GM06990 (cell line): ENCODE results near the gene BTRC.
"Not testable (repeated sequence)": the region's sequence is repeated elsewhere in the genome, so short reads cannot be mapped to it uniquely, and the experiment has no call there.

Source experiments
- DNase-seq: peaks from one replicate; pipeline ENCODE4 v3.0.0-alpha.2; 2011; ENCODE audit not compliant: insufficient read length; ENCODE audit errors: extremely low read depth
- H3K27me3 ChIP-seq: replicated peaks from 2 replicates; pipeline ENCODE4 v1.6.0; 2011; ENCODE audit warnings: low read length; ENCODE audit not compliant: control insufficient read depth, insufficient read depth
- H3K36me3 ChIP-seq: 2 replicates; pipeline ENCODE4 v1.5.1; 2011; ENCODE audit warnings: low read length; ENCODE audit not compliant: control insufficient read depth, insufficient read depth
- H3K4me3 ChIP-seq: replicated peaks from 2 replicates; pipeline ENCODE4 v1.5.1; 2011; ENCODE audit warnings: low read depth, mild to moderate bottlenecking, control low read depth, low read length
- TF ChIP-seq, protein P1 (sequence below): IDR thresholded peaks from 2 replicates; pipeline ENCODE4 v1.5.1; 2011; ENCODE audit warnings: low read length, control low read depth, mild to moderate bottlenecking, inconsistent platforms; ENCODE audit not compliant: insufficient read depth, poor library complexity, severe bottlenecking

The BTRC gene

DNA sequence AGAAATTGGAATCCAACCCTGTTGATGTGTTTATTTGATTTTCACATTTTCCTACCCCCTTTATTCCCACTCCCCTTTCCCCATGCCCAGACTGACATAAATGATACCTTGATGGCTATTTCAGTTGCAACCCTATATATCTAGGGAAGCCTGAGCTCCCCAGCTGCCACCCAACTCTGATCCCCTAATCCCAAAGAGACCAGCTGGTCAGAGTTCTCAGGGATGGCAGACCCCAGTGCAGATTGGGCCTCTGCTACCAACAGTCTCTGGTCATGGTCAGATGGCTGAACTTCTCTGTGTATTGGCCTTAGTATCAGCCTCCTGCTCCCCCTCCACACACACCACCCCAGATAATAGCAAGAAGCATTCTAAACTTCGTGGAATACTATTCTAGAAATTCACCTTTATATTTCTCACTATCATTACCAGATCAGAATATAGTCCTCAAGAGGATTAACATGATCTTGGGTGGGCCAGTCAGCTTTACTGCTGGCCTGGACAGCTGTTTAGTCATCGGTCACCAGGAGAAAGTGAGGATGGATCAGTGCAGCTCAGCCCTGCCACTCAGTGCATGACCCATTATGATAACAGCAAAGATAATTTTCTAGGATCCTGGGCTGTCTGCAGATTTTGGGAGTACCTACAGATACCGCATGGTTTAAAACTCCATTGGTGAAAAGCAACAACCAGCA, 24.5 kb upstream of the BTRC start:
- no peak for DNase-seq
- no peak overlapping the region for H3K4me3 ChIP-seq
- no peaks in the 10 kb centered on the region; the same call in none of the 2 replicates for H3K27me3 ChIP-seq
- TF ChIP-seq, protein P1, sequence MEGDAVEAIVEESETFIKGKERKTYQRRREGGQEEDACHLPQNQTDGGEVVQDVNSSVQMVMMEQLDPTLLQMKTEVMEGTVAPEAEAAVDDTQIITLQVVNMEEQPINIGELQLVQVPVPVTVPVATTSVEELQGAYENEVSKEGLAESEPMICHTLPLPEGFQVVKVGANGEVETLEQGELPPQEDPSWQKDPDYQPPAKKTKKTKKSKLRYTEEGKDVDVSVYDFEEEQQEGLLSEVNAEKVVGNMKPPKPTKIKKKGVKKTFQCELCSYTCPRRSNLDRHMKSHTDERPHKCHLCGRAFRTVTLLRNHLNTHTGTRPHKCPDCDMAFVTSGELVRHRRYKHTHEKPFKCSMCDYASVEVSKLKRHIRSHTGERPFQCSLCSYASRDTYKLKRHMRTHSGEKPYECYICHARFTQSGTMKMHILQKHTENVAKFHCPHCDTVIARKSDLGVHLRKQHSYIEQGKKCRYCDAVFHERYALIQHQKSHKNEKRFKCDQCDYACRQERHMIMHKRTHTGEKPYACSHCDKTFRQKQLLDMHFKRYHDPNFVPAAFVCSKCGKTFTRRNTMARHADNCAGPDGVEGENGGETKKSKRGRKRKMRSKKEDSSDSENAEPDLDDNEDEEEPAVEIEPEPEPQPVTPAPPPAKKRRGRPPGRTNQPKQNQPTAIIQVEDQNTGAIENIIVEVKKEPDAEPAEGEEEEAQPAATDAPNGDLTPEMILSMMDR: no peak
- H3K36me3 ChIP-seq: no peaks in the 10 kb centered on the region

DNA sequence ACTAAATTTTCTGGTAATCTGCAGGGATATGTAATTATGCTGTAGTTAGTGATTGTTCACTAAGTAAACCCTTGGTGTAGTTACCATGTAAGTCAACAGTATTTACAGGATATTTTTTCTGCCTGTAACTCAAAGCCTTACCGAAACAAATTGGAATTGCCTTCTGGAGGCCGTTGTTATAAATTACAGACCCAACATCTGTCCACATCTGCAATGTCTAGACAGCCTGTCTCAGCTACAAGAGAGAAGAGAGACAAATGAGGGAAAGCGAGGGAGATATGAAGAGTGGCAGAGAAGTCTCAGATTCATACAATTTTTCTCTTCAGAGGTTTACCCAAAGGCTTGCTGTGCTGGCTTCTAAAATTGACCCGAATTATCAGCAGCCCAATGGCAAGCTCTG, 23.7 kb upstream of the BTRC start:
- Histone ChIP-seq H3K27me3 (no peaks in the 10 kb centered on the region; the same call in none of the 2 replicates), H3K36me3 (no peaks in the 10 kb centered on the region), H3K4me3 (no peak overlapping the region)
- no peak for DNase-seq
- TF ChIP-seq, protein P1: no peak

DNA sequence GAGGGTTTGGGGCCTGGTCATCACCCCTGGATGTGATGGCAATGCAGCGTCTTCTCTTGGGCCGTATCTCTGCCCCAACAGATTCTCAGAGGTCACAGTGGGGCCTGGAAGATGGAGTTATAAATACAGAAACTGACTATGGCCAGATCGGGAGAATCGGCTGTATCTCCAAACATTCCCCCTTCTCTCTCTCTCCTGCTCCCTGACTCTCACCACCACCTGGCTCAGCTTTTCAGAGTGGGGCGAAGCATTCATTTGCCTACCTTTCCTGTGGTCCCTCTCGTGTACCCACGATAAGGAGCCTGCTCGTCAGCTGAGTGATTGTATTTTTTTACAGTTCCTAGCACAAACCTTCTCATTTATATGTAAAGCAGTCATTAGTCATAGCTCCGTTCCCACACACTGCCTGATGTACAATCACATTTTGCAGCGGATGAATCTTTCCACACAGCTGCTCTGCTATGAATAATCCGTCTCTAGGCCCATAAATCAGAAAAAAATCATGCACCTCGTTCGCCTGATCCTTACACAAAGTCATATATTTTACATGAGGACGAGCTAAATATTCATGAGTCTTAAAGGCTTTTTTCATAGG, 23.2 kb upstream of the BTRC start:
- H3K36me3 ChIP-seq: no peaks in the 10 kb centered on the region
- TF ChIP-seq, protein P1: no peak
- H3K27me3 ChIP-seq: no peaks in the 10 kb centered on the region; the same call in none of the 2 replicates
- no peak for DNase-seq
- no peak overlapping the region for H3K4me3 ChIP-seq

DNA sequence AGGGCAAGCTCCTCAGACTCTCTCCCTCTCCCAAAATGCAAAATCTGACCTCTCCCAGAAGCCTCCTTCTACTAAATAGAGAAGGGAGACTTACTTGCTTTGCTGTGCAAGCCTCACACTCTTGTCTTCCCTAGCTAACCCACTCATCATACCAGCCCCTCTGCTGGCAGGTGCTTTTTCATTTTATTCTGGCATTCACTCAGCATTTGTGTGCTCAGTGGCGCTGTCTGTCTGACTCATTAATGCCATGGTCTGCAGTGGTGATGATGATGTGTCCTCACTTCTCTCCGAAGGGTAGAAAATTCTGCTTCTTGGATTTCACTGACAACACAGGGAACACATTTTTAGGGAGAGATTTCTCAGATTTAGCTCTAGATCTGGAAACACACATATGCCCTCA, 22.0 kb upstream of the BTRC start:
- Histone ChIP-seq H3K36me3 (no peaks in the 10 kb centered on the region), H3K27me3 (no peaks in the 10 kb centered on the region; the same call in none of the 2 replicates), H3K4me3 (no peak overlapping the region)
- TF ChIP-seq, protein P1: no peak
- DNase-seq: no peak

GRCh38 chr10:101334259-101334658, 19.7 kb upstream of the BTRC start:
- not testable (repeated sequence) for DNase-seq, H3K27me3 ChIP-seq, H3K4me3 ChIP-seq, H3K36me3 ChIP-seq

DNA sequence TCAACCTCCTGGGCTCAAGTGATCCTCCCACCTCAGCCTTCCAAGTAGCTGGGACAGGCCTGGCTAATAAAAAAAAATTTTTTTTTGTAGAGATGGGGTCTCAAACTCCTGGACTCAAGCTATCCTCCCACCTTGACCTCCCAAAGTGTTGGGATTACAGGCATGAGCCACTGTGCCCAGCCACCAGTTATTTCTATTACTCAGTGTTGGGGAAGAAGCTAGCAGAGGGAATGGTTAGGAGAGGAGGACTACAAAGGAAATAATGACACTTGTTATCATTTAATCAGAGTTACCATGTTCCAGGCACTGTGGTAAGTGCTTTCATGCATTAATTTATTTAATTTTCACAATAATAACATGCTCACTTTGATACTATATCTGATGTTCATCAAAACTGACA, 17.6 kb upstream of the BTRC start:
- TF ChIP-seq, protein P1: no peak
- Histone ChIP-seq H3K36me3 (no peaks in the 10 kb centered on the region), H3K27me3 (no peaks in the 10 kb centered on the region; the same call in none of the 2 replicates), H3K4me3 (no peak overlapping the region)
- no peak for DNase-seq
